Kidney capillary endothelial cell (primary cell): ENCODE data around the gene TXNDC11.

Experiments
- DNase-seq: peaks from one replicate; pipeline ENCODE4 v3.0.0-alpha.2; 2018; ENCODE audit warnings: low spot score

TXNDC11 gene

DNA sequence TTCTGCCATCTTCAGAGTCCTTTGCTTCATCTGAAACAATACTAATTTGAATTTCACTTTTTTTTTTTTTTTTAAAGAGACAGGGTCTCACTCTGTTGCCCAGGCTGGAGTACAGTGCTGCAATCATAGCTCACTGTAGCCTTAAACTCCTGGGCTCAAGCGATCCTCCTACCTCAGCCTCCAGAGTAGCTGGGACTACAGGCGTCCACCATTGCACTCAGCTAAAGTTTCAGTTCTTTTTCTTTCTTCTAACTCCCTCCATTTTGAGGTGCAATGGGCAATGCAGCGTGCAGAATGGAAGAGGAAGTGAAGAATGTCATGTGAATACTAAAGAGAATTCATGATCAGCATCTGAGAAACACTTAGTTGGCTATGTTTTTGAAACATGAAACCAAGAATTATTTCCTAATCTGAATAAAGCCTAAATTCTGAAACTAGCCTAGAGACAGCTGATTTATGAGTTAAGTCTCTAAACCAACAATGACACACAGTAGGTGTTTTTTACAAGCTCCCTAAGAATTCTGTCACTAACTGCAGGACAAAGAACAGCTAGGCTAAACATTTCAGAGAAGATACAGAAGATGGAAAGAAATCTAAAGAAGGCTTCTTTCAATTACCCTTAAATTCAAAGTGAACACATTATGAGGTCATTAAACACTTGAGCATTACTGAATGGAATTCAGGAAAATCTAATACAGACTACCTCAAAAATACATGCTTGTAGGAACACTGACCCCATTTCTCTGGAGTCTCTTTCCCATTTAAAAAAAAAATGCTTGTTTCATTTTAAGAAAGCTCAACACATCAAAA lies 53.4 kb downstream of the TXNDC11 start:
- no peak for DNase-seq

- no peak for DNase-seq
These were observed 54.2 kb downstream of the TXNDC11 start for GRCh38 chr16:11688520-11688886.

DNA sequence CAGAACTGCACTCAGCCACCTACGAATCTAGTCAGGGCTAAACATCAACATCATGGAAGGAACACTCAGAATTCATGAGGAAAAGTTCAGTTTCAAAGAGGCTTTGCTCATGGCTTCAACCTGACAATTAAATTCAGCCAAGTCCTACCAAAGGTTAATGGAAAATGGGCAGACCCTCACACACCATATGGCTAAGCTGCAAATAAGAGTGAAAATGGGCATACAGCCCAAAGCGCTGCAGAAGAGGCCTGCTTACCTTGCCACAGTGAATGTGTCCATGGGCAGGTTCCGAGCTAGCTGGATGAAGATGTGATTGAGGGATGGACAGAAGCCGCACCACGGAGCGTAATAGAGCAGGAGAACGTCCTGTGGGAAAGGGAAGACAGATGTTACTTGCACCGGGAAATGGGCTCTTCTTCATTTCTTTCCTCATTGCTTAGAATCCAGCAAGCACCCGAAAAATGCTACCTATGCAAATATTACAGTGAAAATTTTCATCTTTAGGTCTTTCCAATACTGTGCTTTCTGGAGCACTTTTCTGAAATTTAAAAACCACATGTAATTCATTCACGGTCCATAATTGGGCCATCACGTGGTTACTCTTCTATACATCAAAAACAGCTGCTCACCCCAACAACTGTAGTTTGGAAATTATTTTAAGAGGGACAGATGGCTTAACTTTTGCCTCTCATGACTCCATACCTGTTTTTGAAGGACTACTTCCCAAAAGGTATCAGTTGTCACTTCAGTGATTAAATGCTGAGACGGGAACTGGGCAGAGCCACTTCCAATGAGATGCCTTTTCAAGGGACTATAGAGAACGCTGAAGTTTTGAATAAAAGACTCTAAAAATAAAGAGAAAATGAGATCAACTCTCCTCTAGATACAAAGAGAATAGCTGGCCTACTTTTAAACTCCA lies 54.8 kb downstream of the TXNDC11 start:
- no peak for DNase-seq

- no peak for DNase-seq
These were observed 55.8 kb downstream of the TXNDC11 start for GRCh38 chr16:11686713-11687380.

GRCh38 chr16:11685844-11686618 lies 56.6 kb downstream of the TXNDC11 start:
- no peak for DNase-seq

DNA sequence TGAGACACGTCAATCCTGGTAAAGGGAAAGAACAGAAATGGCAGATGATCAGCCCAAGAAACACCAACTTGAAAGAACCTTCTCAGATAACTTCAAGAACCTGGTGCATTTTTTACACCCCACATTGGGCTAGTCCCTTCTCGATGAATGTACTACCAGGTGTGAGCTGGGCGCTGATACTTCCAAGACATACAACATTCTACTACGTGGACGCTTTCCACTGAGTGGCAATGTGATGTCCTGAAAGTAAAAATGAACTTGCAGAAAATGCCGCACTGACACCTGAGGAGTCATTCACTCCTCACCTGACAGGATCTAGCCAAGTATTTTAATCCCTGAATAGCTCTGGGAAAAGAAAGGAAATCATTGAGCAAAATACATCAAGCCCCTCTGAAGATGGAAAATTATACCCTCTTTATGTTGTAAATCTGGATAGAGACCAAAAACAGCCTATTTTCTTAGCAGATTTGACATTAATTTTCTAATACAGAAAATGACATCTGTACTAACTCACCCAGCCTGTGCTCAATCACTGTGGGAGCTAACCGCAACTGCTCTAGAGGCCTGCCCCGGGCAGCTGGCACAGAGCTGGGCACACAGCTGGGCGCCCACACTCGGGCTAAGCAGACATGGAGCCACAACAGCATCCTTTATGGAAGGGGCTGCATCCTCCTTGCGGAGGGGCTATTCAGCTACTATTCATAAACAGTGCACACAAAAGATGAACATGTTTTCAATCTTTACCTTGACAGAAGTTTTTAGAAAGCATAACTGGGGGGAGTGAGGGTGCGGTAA lies 58.2 kb downstream of the TXNDC11 start:
- DNase-seq: no peak

GRCh38 chr16:11683145-11683544 lies 59.5 kb downstream of the TXNDC11 start:
- DNase-seq: no peak

DNA sequence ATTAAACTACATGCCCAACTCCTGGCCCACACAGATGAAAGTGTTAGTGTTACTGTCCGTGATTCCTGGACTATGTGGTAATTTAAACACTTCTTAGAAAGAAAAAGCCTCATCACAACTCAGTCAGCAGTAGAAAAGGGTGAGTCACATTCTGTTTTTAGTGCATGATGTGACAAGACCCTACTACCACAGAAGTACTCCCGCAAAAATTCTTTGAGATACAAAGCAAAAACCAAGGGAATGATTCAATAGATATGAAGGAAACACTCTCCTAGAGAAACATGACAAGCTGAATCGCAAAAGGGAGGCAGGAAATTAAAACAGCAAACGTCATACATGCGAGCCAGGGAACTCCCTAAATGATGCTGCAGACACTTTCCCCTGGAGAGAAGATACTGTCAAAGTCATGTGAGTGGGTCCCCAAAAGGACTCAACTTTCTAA lies 60.0 kb downstream of the TXNDC11 start:
- DNase-seq: peak; percentile 39

DNA sequence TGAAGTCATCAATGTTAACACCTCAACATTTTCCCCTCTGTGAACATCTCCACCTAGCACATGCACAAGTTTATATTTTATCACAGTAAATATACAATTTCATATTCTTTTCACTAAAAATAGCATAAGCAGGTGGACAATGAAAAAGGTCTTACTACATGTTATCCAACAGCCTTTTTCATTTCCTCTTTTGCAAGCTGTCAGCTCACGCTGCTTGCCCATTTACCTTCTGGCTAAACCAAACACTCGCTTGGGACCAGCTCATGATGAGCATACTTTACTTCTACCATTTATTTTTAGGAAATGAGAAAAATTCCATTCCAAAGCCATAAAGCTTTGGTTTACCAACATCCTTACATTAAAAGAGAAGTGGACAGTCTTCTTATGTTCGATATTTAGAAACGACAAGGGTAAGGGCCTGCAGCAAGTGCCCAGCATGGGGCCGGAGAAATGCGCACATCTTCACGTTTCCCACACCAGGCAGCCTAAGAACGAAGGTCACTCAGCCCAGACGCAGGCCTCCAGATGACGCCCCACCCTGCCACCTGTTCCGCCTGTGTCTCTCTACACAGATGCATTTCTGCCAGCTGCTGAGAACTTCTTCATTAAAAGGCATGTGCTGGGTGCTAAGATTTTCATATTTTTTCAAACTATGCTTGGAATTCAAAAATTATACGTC lies 60.5 kb downstream of the TXNDC11 start:
- DNase-seq: no peak

DNA sequence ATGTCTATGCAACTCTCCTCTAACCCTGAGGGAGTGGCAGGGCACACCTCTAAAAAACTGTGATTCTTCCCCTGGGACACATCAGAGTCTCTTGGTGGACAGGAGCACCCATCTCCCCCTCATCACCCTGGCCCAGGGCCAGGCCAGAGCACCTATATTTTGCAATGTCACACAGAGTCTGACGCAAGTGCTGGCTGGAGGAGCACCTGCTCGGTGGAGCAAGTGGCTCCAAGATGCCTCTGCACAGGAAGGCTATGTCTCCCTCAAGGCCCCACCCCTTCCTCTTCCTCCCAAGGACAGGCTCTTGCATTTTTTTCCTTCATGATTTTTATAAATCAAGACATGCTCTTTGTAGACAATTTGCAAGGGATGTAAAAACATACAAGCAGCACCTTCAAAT lies 61.1 kb downstream of the TXNDC11 start:
- no peak for DNase-seq

- no peak for DNase-seq
These were observed 62.4 kb downstream of the TXNDC11 start for GRCh38 chr16:11679941-11680911.

DNA sequence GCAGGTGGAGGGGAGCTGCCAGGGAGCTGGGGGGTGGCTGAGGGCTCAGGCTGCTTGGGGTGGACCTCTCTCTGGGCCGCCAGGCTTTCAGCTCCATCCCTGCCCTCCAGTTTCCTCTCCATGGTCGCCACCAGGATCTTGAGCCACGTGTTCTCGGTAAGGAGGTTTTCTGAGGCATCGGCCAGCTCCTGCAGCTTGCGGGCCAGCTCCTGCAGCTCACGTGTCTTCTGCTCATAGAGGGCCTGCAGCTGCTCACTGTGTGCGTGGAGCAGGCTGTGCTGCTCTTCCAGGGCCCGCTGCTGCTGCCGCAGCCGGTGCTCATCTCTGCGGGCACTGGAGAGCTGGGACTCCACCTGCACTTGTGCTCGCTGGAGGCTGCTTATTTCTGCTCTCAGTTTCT lies 63.4 kb downstream of the TXNDC11 start:
- DNase-seq: no peak

DNA sequence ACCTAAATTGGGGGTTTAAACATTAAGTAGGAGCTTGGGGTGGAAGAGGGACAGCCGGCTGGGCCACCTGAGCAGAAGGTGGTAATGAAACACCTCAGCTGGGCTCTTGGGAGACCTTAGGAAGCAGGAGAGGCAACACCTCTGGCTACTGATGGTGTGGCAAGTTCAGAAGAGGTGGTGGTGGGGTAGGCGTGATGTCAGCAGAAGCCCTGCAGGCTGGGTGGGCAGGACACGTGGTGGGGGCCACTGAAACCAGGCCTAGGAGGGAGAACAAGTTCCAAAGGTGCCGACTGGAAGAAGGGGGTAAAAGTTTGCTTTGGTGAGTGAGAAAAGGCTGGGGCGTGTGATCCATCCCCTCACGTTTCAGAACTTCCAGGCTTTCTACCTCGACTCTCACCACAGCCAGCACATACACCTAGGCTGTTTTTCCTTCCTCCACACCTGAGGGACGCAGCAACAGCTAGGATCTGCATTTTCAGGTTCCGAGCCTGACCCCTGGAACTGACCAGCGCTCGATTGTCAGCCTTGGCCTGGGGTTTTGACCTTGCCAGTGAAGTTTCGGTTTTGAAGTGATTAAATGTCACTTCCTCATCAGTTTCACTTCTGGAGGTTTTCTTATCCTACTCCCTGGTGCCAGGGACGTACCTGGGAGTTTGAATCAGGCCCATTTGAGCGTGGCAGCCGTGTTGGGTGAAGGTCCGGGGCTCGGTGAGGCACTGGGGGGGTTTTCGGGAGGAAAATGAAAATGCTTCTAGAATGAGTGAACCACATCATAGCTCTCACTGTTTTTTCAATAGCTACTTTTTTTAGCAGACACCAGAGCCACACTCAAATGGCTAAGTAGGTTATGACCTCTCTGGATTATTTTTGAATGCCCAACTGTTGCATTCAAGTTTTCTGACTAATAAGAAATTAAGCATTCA lies 64.4 kb downstream of the TXNDC11 start:
- DNase-seq: no peak

- DNase-seq: no peak
These were observed 65.2 kb downstream of the TXNDC11 start for GRCh38 chr16:11677451-11677951.

DNA sequence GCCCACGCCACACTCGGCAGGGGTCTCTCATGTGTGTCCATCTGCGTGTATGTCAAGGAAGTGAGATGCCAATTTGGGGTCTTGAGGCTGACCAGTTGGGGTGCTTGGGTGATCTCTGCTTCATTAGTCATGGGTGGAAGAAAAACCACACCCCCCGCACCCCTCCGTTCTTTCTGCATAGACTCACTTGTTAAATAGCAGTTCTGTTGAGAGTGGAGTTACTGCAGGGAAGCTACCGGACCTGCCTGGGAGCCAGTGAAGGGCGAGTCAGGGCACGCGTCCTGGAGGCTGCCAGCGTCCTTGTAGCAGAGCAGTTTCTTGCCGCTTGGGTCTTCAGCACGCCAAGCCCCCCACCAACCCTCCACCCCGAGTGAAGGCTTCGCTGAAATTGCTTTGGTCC lies 65.9 kb downstream of the TXNDC11 start:
- no peak for DNase-seq

DNA sequence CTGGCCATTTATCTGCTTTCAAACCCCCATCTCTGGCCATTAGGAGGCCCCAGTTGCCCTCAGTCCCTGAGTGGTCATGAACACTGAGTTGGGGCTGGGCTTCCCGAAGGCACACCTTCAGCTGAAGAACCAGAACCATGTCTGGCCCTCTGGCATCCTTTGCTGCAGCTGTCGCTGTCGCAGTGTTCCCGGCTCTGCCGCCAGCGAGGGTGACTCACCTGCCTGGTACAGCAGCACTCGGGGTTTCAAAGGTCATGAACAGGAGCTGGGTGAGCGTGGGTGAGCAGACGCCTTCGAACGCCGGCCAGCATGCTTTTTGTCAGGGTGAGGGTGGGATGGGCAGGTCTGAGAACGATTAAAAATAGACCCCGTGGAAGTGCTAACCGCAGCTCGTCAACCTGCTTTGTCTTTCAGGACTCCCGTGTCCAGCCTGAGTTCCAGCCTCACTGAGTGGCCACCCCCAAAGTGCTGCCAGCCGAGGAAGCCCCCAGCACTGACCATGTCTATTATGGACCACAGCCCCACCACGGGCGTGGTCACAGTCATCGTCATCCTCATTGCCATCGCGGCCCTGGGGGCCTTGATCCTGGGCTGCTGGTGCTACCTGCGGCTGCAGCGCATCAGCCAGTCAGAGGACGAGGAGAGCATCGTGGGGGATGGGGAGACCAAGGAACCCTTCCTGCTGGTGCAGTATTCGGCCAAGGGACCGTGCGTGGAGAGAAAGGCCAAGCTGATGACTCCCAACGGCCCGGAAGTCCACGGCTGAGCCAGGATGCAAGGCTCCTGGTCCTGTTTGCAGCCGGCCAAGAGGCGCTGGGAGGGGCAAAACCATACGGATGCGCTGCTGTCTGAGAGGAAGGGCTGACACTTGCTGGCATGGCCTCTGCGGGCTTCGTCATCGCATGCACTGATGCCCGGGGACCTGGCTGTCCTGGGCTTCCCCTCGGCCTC lies 66.8 kb downstream of the TXNDC11 start:
- DNase-seq: no peak
